22Rv1 (cell line): ENCODE data around the gene IGF2BP2.

Experiments
- ZFX ChIP-seq: fragments of 450-650 bp; IDR thresholded peaks from 2 replicates; pipeline ENCODE4 v1.6.1; 2017; ENCODE audit warnings: antibody characterized with exemption, borderline replicate concordance
- TF ChIP-seq, protein P1 (sequence below): fragments of 450-650 bp; IDR thresholded peaks from 2 replicates; pipeline ENCODE4 v1.5.1; 2017; ENCODE audit warnings: mild to moderate bottlenecking

DNA sequence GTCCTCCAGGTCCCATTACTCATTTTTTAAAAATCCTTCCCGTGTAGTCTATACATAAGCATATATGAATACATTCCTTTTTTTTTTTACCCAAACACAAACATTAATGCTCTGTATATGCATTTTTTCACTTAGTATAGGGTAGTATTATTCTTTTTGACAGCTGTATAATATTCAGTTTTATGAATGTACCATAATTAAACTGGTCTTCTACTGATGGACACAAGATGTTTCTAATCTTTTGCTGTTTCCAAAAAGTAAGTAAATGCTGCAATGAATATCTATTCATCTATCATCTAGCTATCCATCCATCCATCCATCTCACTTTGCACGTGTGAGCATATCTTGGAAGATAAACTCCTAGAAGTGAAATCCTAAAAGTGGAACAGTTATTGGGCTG is 110.8 kb downstream of the IGF2BP2 start:
- TF ChIP-seq, protein P1, sequence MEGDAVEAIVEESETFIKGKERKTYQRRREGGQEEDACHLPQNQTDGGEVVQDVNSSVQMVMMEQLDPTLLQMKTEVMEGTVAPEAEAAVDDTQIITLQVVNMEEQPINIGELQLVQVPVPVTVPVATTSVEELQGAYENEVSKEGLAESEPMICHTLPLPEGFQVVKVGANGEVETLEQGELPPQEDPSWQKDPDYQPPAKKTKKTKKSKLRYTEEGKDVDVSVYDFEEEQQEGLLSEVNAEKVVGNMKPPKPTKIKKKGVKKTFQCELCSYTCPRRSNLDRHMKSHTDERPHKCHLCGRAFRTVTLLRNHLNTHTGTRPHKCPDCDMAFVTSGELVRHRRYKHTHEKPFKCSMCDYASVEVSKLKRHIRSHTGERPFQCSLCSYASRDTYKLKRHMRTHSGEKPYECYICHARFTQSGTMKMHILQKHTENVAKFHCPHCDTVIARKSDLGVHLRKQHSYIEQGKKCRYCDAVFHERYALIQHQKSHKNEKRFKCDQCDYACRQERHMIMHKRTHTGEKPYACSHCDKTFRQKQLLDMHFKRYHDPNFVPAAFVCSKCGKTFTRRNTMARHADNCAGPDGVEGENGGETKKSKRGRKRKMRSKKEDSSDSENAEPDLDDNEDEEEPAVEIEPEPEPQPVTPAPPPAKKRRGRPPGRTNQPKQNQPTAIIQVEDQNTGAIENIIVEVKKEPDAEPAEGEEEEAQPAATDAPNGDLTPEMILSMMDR: no peak
- TF ChIP-seq ZFX: no peak
